Measurements from ENCODE around the gene POLR2L.

- TF ChIP-seq CTCF (IDR thresholded peaks at IDR 0.05) (no peak), POLR2A (IDR thresholded peaks at IDR 0.05) (no peak)
These were observed 28.1 kb upstream of the POLR2L start for GRCh38 chr11:870418-870817.

Measured in body of pancreas (tissue), 4 donors.